ENCODE measurements around the gene ADAMTSL5.

The ADAMTSL5 gene

DNA sequence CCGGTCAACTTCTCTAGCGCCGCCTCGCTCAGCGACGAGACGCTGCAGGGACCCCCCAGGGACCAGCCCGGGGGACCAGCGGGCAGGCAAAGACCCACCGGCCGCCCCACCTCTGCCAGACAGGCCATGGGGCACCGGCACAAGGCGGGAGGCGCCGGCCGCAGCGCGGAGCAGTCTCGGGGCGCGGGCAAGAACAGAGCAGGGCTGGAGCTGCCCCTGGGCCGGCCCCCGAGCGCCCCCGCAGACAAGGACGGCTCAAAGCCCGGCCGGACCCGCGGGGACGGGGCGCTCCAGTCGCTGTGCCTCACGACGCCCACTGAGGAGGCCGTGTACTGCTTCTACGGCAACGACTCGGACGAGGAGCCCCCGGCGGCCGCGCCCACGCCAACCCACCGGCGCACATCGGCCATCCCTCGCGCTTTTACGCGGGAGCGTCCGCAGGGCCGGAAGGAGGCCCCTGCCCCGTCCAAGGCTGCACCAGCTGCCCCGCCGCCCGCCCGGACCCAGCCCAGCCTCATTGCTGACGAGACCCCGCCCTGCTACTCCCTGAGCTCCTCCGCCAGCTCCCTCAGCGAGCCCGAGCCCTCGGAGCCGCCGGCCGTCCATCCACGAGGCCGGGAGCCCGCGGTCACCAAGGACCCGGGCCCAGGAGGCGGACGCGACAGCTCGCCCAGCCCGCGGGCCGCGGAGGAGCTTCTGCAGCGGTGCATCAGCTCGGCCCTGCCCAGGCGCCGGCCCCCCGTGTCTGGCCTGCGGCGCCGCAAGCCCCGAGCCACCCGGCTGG is 45.1 kb downstream of the ADAMTSL5 start:
- no peak overlapping the region for H3K9ac ChIP-seq (ENCODE audit: low read length)
- peaks cover 15% of the 10 kb centered on the region; the same call in 1 of the 2 replicates for H3K27me3 ChIP-seq (ENCODE audit: insufficient read depth, low read length)
- H3K4me1 ChIP-seq (ENCODE audit: insufficient read depth, low read length, severe bottlenecking): peaks cover 11% of the 10 kb centered on the region
- TF ChIP-seq, protein P1, sequence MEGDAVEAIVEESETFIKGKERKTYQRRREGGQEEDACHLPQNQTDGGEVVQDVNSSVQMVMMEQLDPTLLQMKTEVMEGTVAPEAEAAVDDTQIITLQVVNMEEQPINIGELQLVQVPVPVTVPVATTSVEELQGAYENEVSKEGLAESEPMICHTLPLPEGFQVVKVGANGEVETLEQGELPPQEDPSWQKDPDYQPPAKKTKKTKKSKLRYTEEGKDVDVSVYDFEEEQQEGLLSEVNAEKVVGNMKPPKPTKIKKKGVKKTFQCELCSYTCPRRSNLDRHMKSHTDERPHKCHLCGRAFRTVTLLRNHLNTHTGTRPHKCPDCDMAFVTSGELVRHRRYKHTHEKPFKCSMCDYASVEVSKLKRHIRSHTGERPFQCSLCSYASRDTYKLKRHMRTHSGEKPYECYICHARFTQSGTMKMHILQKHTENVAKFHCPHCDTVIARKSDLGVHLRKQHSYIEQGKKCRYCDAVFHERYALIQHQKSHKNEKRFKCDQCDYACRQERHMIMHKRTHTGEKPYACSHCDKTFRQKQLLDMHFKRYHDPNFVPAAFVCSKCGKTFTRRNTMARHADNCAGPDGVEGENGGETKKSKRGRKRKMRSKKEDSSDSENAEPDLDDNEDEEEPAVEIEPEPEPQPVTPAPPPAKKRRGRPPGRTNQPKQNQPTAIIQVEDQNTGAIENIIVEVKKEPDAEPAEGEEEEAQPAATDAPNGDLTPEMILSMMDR (IDR thresholded peaks at IDR 0.05; ENCODE audit: low read length): no peak
- H3K79me2 ChIP-seq (ENCODE audit: insufficient read depth, low read length): no peaks in the 10 kb centered on the region
- no peaks in the 10 kb centered on the region for H3F3A ChIP-seq (ENCODE audit: insufficient read depth, low read length)
- H3K36me3 ChIP-seq (ENCODE audit: insufficient read depth, low read length): no peaks in the 10 kb centered on the region
- no peak overlapping the region for H3K4me3 ChIP-seq (ENCODE audit: low read depth, low read length, poor library complexity, severe bottlenecking)
- H3K9me2 ChIP-seq (ENCODE audit: low read depth, low read length): no peaks in the 10 kb centered on the region
- no peak overlapping the region for H2AFZ ChIP-seq (ENCODE audit: low read length)
- no peak overlapping the region for H3K4me2 ChIP-seq (ENCODE audit: low read length)
- H4K20me1 ChIP-seq (ENCODE audit: insufficient read depth, low read length): no peaks in the 10 kb centered on the region
- H3K9me3 ChIP-seq (ENCODE audit: low read length): no peaks in the 10 kb centered on the region
- no peak overlapping the region for H3K27ac ChIP-seq (ENCODE audit: low read depth, low read length, poor library complexity, severe bottlenecking)

DNA sequence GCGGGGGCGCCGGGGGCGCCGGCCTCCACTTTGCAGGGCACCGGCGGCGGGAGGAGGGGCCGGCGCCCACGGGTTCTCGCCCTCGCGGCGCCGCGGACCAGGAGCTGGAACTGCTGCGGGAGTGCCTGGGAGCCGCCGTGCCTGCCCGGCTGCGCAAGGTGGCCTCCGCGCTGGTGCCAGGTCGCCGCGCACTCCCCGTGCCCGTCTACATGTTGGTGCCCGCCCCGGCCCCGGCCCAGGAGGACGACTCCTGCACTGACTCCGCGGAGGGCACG is 45.7 kb downstream of the ADAMTSL5 start:
- no peaks in the 10 kb centered on the region for H3F3A ChIP-seq (ENCODE audit: insufficient read depth, low read length)
- peaks cover 10% of the 10 kb centered on the region; the same call in 1 of the 2 replicates for H3K27me3 ChIP-seq (ENCODE audit: insufficient read depth, low read length)
- no peaks in the 10 kb centered on the region for H4K20me1 ChIP-seq (ENCODE audit: insufficient read depth, low read length)
- no peaks in the 10 kb centered on the region for H3K9me2 ChIP-seq (ENCODE audit: low read depth, low read length)
- no peak overlapping the region for H3K27ac ChIP-seq (ENCODE audit: low read depth, low read length, poor library complexity, severe bottlenecking)
- H3K79me2 ChIP-seq (ENCODE audit: insufficient read depth, low read length): no peaks in the 10 kb centered on the region
- H3K9ac ChIP-seq (ENCODE audit: low read length): no peak overlapping the region
- H2AFZ ChIP-seq (ENCODE audit: low read length): no peak overlapping the region
- H3K4me3 ChIP-seq (ENCODE audit: low read depth, low read length, poor library complexity, severe bottlenecking): no peak overlapping the region
- H3K4me2 ChIP-seq (ENCODE audit: low read length): no peak overlapping the region
- TF ChIP-seq, protein P1 (IDR thresholded peaks at IDR 0.05; ENCODE audit: low read length): no peak
- no peak for TF ChIP-seq EZH2 (IDR thresholded peaks at IDR 0.05; ENCODE audit: borderline replicate concordance, low read length)
- H3K36me3 ChIP-seq (ENCODE audit: insufficient read depth, low read length): no peaks in the 10 kb centered on the region
- H3K9me3 ChIP-seq (ENCODE audit: low read length): no peaks in the 10 kb centered on the region
- peaks cover 11% of the 10 kb centered on the region for H3K4me1 ChIP-seq (ENCODE audit: insufficient read depth, low read length, severe bottlenecking)

DNA sequence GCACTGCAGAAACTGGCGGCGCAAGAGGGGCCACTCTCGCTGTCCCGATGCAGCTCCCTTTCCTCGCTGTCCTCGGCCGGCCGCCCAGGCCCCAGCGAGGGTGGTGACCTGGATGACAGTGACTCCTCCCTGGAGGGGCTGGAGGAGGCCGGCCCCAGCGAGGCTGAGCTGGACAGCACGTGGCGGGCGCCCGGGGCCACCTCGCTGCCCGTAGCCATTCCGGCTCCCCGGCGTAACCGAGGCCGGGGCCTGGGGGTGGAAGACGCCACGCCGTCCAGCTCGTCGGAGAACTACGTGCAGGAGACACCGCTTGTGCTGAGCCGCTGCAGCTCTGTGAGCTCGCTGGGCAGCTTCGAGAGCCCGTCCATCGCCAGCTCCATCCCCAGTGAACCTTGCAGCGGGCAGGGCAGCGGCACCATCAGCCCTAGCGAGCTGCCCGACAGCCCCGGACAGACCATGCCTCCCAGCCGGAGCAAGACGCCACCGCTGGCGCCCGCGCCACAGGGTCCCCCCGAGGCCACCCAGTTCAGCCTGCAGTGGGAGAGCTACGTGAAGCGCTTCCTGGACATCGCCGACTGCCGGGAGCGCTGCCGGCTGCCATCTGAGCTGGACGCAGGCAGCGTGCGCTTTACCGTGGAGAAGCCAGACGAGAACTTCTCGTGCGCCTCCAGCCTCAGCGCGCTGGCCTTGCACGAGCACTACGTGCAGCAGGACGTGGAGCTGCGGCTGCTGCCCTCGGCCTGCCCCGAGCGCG is 46.2 kb downstream of the ADAMTSL5 start:
- Histone ChIP-seq H3K4me1 (ENCODE audit: insufficient read depth, low read length, severe bottlenecking) (peaks cover 11% of the 10 kb centered on the region), H3K4me2 (ENCODE audit: low read length) (no peak overlapping the region), H3K9me3 (ENCODE audit: low read length) (no peaks in the 10 kb centered on the region), H3K4me3 (ENCODE audit: low read depth, low read length, poor library complexity, severe bottlenecking) (no peak overlapping the region), H3K36me3 (ENCODE audit: insufficient read depth, low read length) (no peaks in the 10 kb centered on the region), H3F3A (ENCODE audit: insufficient read depth, low read length) (no peaks in the 10 kb centered on the region), H3K27ac (ENCODE audit: low read depth, low read length, poor library complexity, severe bottlenecking) (no peak overlapping the region), H2AFZ (ENCODE audit: low read length) (no peak overlapping the region), H3K9ac (ENCODE audit: low read length) (no peak overlapping the region), H3K9me2 (ENCODE audit: low read depth, low read length) (no peaks in the 10 kb centered on the region), H3K27me3 (ENCODE audit: insufficient read depth, low read length) (peaks cover 4% of the 10 kb centered on the region; the same call in 1 of the 2 replicates), H3K79me2 (ENCODE audit: insufficient read depth, low read length) (no peaks in the 10 kb centered on the region), H4K20me1 (ENCODE audit: insufficient read depth, low read length) (no peaks in the 10 kb centered on the region)
- TF ChIP-seq EZH2 (IDR thresholded peaks at IDR 0.05; ENCODE audit: borderline replicate concordance, low read length): no peak
- TF ChIP-seq, protein P1 (IDR thresholded peaks at IDR 0.05; ENCODE audit: low read length): no peak

Measured in OCI-LY1 (cell line).